ENCODE data around the gene ABCD1. TPM values are rescaled to one million over a fixed set of nuclear protein-coding genes. Genes with fewer than 3 reads are reported as not detected.

ABCD1 gene
- total RNA-seq, 1 experiment from 2014 or later, result 44.9 TPM

GRCh38 chrX:153766871-153767673 lies 42.4 kb downstream of the ABCD1 start:
- no peak for TF ChIP-seq EZH2 (IDR thresholded peaks at IDR 0.05; ENCODE audit: low read depth)
- no peak for TF ChIP-seq CTCF (conservative IDR thresholded peaks at IDR 0.05)
- Histone ChIP-seq H3K9me3 (ENCODE audit: insufficient read depth, low read depth) (no peaks in the 10 kb centered on the region), H3K4me3 (no peak overlapping the region), H3F3A (ENCODE audit: insufficient read depth, low read depth) (no peaks in the 10 kb centered on the region), H3K79me2 (ENCODE audit: low read depth) (no peaks in the 10 kb centered on the region), H3K4me1 (replicated peaks; ENCODE audit: insufficient read depth) (peaks cover 7% of the 10 kb centered on the region; the same call in 1 of the 2 replicates), H4K20me1 (ENCODE audit: insufficient read depth) (no peaks in the 10 kb centered on the region), H3K36me3 (ENCODE audit: low read depth) (no peaks in the 10 kb centered on the region), H3K4me2 (peak overlapping the region; percentile 72; the same call in 1 of the 2 replicates), H3K27ac (no peak overlapping the region), H3K9me2 (ENCODE audit: insufficient read depth) (no peaks in the 10 kb centered on the region), H2AFZ (no peak overlapping the region), H3K27me3 (ENCODE audit: insufficient read depth, low read depth) (no peaks in the 10 kb centered on the region)
- peak in 1 of 2 experiments; percentile 72 for DNase-seq
- POLR2A ChIA-PET (ENCODE audit: unreplicated experiment), result interaction anchor here (0.5 to 0.7 kb wide), 2 partner anchors 40 to 168 kb away, joined by 3 to 6 read pairs; no protein-coding TSS in a partner anchor
- CTCF ChIA-PET, result interaction anchor here (0.6 kb wide), 1 partner anchor 136 kb away, joined by 17 read pairs; no protein-coding TSS in a partner anchor
- intact Hi-C loops (cut with micrococcal nuclease; ENCODE audit: unreplicated experiment), result loop anchor here (1.0 to 5.0 kb wide), 2 partner anchors 27 to 765 kb away; partner anchors contain the start of genes IDH3G and SSR4
- BruUV-seq (replicated peaks), result no TSS peak

- CTCF ChIA-PET, result no interaction called here
- intact Hi-C loops (cut with micrococcal nuclease; ENCODE audit: unreplicated experiment), result loop anchor here (5.0 kb wide), 1 partner anchor 765 kb away; no protein-coding TSS in a partner anchor
- BruUV-seq (replicated peaks), result no TSS peak
Measured at GRCh38 chrX:153767674-153768055, 43.0 kb downstream of the ABCD1 start.

More at GRCh38 chrX:153767674-153768055, 43.0 kb downstream of the ABCD1 start:
- Histone ChIP-seq H2AFZ (no peak overlapping the region), H3K79me2 (ENCODE audit: low read depth) (no peaks in the 10 kb centered on the region), H3K36me3 (ENCODE audit: low read depth) (no peaks in the 10 kb centered on the region), H3K9me3 (ENCODE audit: insufficient read depth, low read depth) (no peaks in the 10 kb centered on the region), H3K4me1 (replicated peaks; ENCODE audit: insufficient read depth) (peaks cover 7% of the 10 kb centered on the region; the same call in 1 of the 2 replicates), H3K4me3 (no peak overlapping the region), H3K27ac (no peak overlapping the region), H3K27me3 (ENCODE audit: insufficient read depth, low read depth) (no peaks in the 10 kb centered on the region), H3K9me2 (ENCODE audit: insufficient read depth) (no peaks in the 10 kb centered on the region), H3K4me2 (no peak overlapping the region), H4K20me1 (ENCODE audit: insufficient read depth) (no peaks in the 10 kb centered on the region), H3F3A (ENCODE audit: insufficient read depth, low read depth) (no peaks in the 10 kb centered on the region)
- DNase-seq, result no peak
- POLR2A ChIA-PET (ENCODE audit: unreplicated experiment), result no interaction called here
- TF ChIP-seq CTCF (conservative IDR thresholded peaks at IDR 0.05) (no peak), EZH2 (IDR thresholded peaks at IDR 0.05; ENCODE audit: low read depth) (no peak)

All from PC-9 (cell line).